Calu3 (cell line): ENCODE data around the gene HAUS7. TPM values are rescaled to one million over a fixed set of nuclear protein-coding genes. Genes with fewer than 3 reads are reported as not detected.

Experiments
- BruUV-seq: library from RNA; stranded (reverse); fragments of 400-500 nt; replicated peaks from 2 replicates; lab custom pipeline; 2021; lab: Mats Ljungman, UMichigan
- CTCF ChIA-PET: fragments of 300-600 bp; sonication (Branson Sonifier 250); formaldehyde crosslinking; loops from one replicate; lab custom pipeline; 2022; ENCODE audit warnings: antibody characterized with exemption; lab: Charles Lee
- DNase-seq: peaks from one replicate; pipeline ENCODE4 v3.0.0; 2022
- H3K27ac Mint-ChIP-seq: one replicate; pipeline ENCODE4 v1.8.0; 2022; ENCODE audit warnings: mixed read lengths; ENCODE audit not compliant: unreplicated experiment
- H3K27me3 Mint-ChIP-seq: one replicate; pipeline ENCODE4 v1.8.0; 2022; ENCODE audit warnings: mixed read lengths; ENCODE audit not compliant: unreplicated experiment
- H3K36me3 Mint-ChIP-seq: one replicate; pipeline ENCODE4 v1.8.0; 2022; ENCODE audit warnings: mild to moderate bottlenecking, moderate library complexity, mixed read lengths; ENCODE audit not compliant: insufficient read depth, unreplicated experiment
- H3K4me1 Mint-ChIP-seq: one replicate; pipeline ENCODE4 v1.8.0; 2022; ENCODE audit warnings: mild to moderate bottlenecking, low read depth, mixed read lengths; ENCODE audit not compliant: unreplicated experiment
- H3K4me3 Mint-ChIP-seq: one replicate; pipeline ENCODE4 v1.8.0; 2022; ENCODE audit warnings: mild to moderate bottlenecking, low read depth, moderate library complexity, mixed read lengths; ENCODE audit not compliant: unreplicated experiment
- H3K9me3 Mint-ChIP-seq: one replicate; pipeline ENCODE4 v1.8.0; 2022; ENCODE audit warnings: low read depth, mixed read lengths; ENCODE audit not compliant: unreplicated experiment
- intact Hi-C: fragments of 100-400 bp; cut with micrococcal nuclease; formaldehyde crosslinking; loops from one replicate; pipeline ENCODE4 v1.10.0; 2022; ENCODE audit not compliant: unreplicated experiment
- total RNA-seq: library from RNA; stranded (reverse); gene quantifications from 2 replicates; pipeline ENCODE4 v1.2.3, GENCODE V29; 2022
- TF ChIP-seq, protein P1 (sequence below): fragments of 200-600 bp; IDR thresholded peaks from one replicate; pipeline ENCODE4 v1.8.0; 2022; ENCODE audit warnings: antibody characterized with exemption; ENCODE audit not compliant: unreplicated experiment

Gene HAUS7
- total RNA-seq, 1 experiment from 2014 or later, result 38.6 TPM

DNA sequence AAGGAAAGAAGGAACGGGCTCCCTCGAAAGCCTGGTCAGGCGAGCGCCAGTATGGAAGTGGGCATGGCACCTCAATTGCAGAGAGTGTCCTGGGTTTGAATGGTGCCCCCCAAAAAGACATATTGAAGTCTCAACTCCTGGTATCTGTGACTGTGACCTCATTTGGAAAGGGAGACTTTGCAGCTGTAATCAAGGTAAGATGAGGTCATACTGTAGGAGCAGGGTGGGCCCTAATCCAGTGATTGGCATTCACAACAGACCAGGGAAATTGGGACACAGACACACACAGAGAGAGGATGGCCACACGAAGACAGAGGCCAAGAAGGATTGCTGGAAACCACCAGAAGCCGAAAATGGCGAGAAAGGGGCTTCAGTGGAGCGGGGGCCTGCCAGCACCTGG is 52.7 kb downstream of the HAUS7 start:
- H3K36me3 Mint-ChIP-seq, result peaks cover 4% of the 10 kb centered on the region
- H3K27me3 Mint-ChIP-seq, result peaks cover 83% of the 10 kb centered on the region
- no peak overlapping the region for H3K27ac Mint-ChIP-seq
- H3K4me3 Mint-ChIP-seq, result no peak overlapping the region
- H3K4me1 Mint-ChIP-seq, result no peaks in the 10 kb centered on the region
- TF ChIP-seq, protein P1, sequence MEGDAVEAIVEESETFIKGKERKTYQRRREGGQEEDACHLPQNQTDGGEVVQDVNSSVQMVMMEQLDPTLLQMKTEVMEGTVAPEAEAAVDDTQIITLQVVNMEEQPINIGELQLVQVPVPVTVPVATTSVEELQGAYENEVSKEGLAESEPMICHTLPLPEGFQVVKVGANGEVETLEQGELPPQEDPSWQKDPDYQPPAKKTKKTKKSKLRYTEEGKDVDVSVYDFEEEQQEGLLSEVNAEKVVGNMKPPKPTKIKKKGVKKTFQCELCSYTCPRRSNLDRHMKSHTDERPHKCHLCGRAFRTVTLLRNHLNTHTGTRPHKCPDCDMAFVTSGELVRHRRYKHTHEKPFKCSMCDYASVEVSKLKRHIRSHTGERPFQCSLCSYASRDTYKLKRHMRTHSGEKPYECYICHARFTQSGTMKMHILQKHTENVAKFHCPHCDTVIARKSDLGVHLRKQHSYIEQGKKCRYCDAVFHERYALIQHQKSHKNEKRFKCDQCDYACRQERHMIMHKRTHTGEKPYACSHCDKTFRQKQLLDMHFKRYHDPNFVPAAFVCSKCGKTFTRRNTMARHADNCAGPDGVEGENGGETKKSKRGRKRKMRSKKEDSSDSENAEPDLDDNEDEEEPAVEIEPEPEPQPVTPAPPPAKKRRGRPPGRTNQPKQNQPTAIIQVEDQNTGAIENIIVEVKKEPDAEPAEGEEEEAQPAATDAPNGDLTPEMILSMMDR, result no peak
- DNase-seq, result no peak
- intact Hi-C loops, result no loop called here
- no TSS peak for BruUV-seq
- CTCF ChIA-PET, result no interaction called here
- H3K9me3 Mint-ChIP-seq, result no peaks in the 10 kb centered on the region

DNA sequence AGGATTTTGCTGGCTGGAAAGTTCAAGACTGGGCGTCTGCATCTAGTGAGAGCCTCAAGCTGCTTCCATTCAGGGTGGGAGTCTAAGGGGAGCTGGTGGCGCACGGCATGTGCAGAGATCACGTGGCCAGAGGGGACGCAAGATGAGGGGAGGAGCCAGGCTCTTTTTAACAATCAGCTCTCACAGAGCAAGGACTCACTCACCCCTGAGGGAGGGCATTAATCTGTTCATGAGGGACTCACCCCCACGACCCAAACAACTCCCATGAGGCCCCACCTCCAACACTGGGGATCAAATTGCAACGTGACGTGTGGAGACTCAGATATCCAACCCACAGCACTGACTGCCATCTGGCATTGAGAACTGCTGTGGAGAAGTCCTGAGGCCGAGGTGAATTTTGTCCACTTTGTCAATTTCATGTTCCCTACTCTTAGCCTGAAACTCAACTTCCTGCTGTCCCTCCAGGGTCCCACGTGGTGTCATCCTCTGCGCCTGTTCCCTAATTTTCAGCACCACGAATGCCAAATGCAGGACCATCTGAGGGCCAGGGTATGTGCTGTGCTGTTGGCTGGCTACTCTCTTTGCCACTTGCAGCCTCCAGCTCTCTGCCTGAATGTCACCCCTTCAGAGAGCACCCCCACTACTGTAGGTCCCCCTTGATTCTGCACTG is 53.5 kb downstream of the HAUS7 start:
- intact Hi-C loops, result no loop called here
- H3K27me3 Mint-ChIP-seq, result peaks cover 90% of the 10 kb centered on the region
- no peak for DNase-seq
- H3K36me3 Mint-ChIP-seq, result peaks cover 4% of the 10 kb centered on the region
- TF ChIP-seq, protein P1, result no peak
- no peaks in the 10 kb centered on the region for H3K9me3 Mint-ChIP-seq
- no peaks in the 10 kb centered on the region for H3K4me1 Mint-ChIP-seq
- CTCF ChIA-PET, result no interaction called here
- no peak overlapping the region for H3K4me3 Mint-ChIP-seq
- no TSS peak for BruUV-seq
- no peak overlapping the region for H3K27ac Mint-ChIP-seq

DNA sequence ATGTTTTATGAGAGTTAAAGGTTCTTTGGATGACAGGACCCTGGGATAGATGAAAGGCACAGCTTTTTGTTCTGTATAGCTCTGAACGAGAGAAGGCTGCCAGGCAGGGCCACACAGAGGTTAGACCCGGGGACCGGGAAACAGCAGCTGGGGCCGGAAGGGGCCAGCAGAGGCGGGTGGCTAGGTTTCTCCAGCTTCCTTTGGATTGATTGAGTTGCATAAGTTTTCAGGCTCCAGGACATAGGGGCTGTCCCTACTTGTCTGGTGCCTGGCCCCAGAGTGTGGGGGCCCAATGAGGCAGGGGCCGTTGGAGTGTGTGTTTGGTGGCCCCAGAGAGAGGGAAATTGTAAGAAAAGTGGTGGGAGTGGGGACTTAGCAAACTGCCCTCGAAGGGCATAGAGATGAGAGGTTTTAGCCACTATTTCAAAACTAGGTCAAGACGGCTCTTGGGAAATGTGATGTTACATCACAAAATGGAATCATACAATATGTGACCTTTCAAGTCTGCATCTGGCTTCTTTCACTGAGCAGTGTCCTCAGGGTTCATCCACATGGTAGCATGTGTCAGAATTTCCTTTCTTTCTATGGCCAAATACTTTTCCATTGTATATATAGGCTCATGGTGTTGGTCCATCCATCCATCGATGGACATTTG is 55.4 kb downstream of the HAUS7 start:
- intact Hi-C loops, result no loop called here
- CTCF ChIA-PET, result interaction anchor here (0.7 kb wide), 1 partner anchor 43 kb away, joined by 3 read pairs; no protein-coding TSS in a partner anchor
- Mint-ChIP-seq H3K4me1 (no peaks in the 10 kb centered on the region), H3K27me3 (peaks cover 100% of the 10 kb centered on the region), H3K4me3 (no peak overlapping the region), H3K27ac (no peak overlapping the region), H3K9me3 (no peaks in the 10 kb centered on the region), H3K36me3 (peaks cover 4% of the 10 kb centered on the region)
- TF ChIP-seq, protein P1, result no peak
- no TSS peak for BruUV-seq
- DNase-seq, result no peak

DNA sequence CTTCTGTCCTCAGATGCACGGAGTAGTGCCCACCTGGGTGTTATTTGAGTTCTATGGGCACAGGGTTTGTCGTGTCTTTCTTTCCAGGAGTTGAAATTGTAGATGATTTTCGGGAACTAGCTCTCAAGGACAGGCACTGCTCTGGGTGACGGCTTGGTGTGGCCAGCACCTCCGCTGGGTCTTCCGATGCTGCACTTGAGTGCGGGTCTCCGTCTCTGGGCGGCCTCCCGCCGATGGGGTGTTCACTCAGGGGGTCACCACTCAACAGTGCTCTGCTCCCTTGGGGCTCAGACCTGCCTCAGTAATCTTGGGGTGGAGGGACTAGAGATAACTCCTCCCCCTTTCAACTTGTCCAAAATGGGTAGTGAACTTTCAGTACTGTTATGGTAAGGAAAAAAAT is 56.6 kb downstream of the HAUS7 start:
- intact Hi-C loops, result no loop called here
- TF ChIP-seq, protein P1, result no peak
- no peak overlapping the region for H3K27ac Mint-ChIP-seq
- BruUV-seq, result no TSS peak
- CTCF ChIA-PET, result no interaction called here
- no peaks in the 10 kb centered on the region for H3K4me1 Mint-ChIP-seq
- no peak for DNase-seq
- H3K27me3 Mint-ChIP-seq, result peaks cover 94% of the 10 kb centered on the region
- H3K4me3 Mint-ChIP-seq, result no peak overlapping the region
- peaks cover 4% of the 10 kb centered on the region for H3K36me3 Mint-ChIP-seq
- H3K9me3 Mint-ChIP-seq, result no peaks in the 10 kb centered on the region
